HepG2 (cell line): ENCODE measurements around the gene AIP. TPM values are rescaled to one million over a fixed set of nuclear protein-coding genes. Genes with fewer than 3 reads are reported as not detected.

Source experiments
- AHDC1 ChIP-seq: sonication (generic); formaldehyde crosslinking; IDR thresholded peaks from 2 replicates; pipeline ENCODE4 v1.5.1; 2020; ENCODE audit warnings: mild to moderate bottlenecking, missing genetic modification reagents, borderline replicate concordance
- FOXO1 ChIP-seq: sonication (generic); formaldehyde crosslinking; IDR thresholded peaks from 2 replicates; pipeline ENCODE4 v1.4.0; 2020; ENCODE audit warnings: missing genetic modification reagents
- GLI4 ChIP-seq: sonication (generic); formaldehyde crosslinking; IDR thresholded peaks from 2 replicates; pipeline ENCODE4 v1.5.1; 2020; ENCODE audit warnings: missing genetic modification reagents, mild to moderate bottlenecking, moderate library complexity, borderline replicate concordance
- GMEB1 ChIP-seq: sonication (generic); formaldehyde crosslinking; IDR thresholded peaks from 2 replicates; pipeline ENCODE4 v1.5.1; 2020; ENCODE audit warnings: missing genetic modification reagents, mild to moderate bottlenecking, borderline replicate concordance
- GMEB2 ChIP-seq: IDR thresholded peaks from 2 replicates; pipeline ENCODE4 v1.6.1; 2016; ENCODE audit warnings: missing biosample characterization, missing genetic modification reagents, low read depth
- JUNB ChIP-seq: sonication (generic); formaldehyde crosslinking; IDR thresholded peaks from 2 replicates; pipeline ENCODE4 v1.8.0; 2022; ENCODE audit warnings: missing genetic modification reagents, mild to moderate bottlenecking, borderline replicate concordance
- TEAD3 ChIP-seq: optimal IDR thresholded peaks from 2 replicates; pipeline ENCODE3; 2016; ENCODE audit warnings: borderline replicate concordance
- ZNF12 ChIP-seq: sonication (generic); formaldehyde crosslinking; IDR thresholded peaks from 2 replicates; pipeline ENCODE4 v1.5.0; 2020; ENCODE audit warnings: missing genetic modification reagents
- ZNF282 ChIP-seq: fragments of 450-650 bp; IDR thresholded peaks from 2 replicates; pipeline ENCODE4 v1.6.1; 2018; ENCODE audit not compliant: partially characterized antibody
- ZNF567 ChIP-seq: sonication (generic); formaldehyde crosslinking; IDR thresholded peaks from 2 replicates; pipeline ENCODE4 v1.8.1; 2023; ENCODE audit warnings: mild to moderate bottlenecking, missing genetic modification reagents, borderline replicate concordance
- ZNF788 ChIP-seq: sonication (generic); formaldehyde crosslinking; IDR thresholded peaks from 2 replicates; pipeline ENCODE4 v1.5.0; 2020; ENCODE audit warnings: mild to moderate bottlenecking, missing genetic modification reagents, borderline replicate concordance
- polyA plus RNA-seq, 8 experiments: library from polyadenylated mRNA; depleted of rRNA in 3 of 8; stranded (reverse) in 7 of 8; unstranded in 1 of 8; fragments of >200 nt; fragmentation: Illumina TruSeq in 4 of 8; extraction: Trizol in 4 of 8; gene quantifications; 2 replicates each; pipeline versions ENCODE4 v1.2.1 to v1.2.3, GENCODE V29; 2011 to 2016; ENCODE audit warnings: low read depth in 4 of 8, missing spikeins in 1 of 8, mixed read lengths in 1 of 8; ENCODE audit not compliant: insufficient read depth in 1 of 8
- total RNA-seq, 5 experiments: library from RNA; depleted of rRNA; stranded (reverse); fragments of >200 nt; fragmentation: Illumina TruSeq; extraction: Trizol; gene quantifications; 2 replicates each; pipeline ENCODE4 v1.2.3, GENCODE V29; 2016; ENCODE audit warnings: low read depth in 1 of 5
- TF ChIP-seq, protein P1 (sequence below): sonication (generic); formaldehyde crosslinking; IDR thresholded peaks from 2 replicates; pipeline ENCODE4 v1.8.1; 2023; ENCODE audit warnings: mild to moderate bottlenecking, missing genetic modification reagents, borderline replicate concordance
- TF ChIP-seq, protein P2 (sequence below): sonication (generic); formaldehyde crosslinking; IDR thresholded peaks from 2 replicates; pipeline ENCODE4 v1.5.0; 2020; ENCODE audit warnings: mild to moderate bottlenecking, missing genetic modification reagents
- TF ChIP-seq, protein P3 (sequence below): sonication (generic); formaldehyde crosslinking; IDR thresholded peaks from 2 replicates; pipeline ENCODE4 v1.5.1; 2020; ENCODE audit warnings: mild to moderate bottlenecking, missing genetic modification reagents, moderate library complexity

Gene AIP
- total and polyA plus RNA-seq, 2 of the 13 experiments (the other 11 are each of a cell fraction or from before 2014, with no cell fraction given) = 51.8 to 110 TPM

DNA sequence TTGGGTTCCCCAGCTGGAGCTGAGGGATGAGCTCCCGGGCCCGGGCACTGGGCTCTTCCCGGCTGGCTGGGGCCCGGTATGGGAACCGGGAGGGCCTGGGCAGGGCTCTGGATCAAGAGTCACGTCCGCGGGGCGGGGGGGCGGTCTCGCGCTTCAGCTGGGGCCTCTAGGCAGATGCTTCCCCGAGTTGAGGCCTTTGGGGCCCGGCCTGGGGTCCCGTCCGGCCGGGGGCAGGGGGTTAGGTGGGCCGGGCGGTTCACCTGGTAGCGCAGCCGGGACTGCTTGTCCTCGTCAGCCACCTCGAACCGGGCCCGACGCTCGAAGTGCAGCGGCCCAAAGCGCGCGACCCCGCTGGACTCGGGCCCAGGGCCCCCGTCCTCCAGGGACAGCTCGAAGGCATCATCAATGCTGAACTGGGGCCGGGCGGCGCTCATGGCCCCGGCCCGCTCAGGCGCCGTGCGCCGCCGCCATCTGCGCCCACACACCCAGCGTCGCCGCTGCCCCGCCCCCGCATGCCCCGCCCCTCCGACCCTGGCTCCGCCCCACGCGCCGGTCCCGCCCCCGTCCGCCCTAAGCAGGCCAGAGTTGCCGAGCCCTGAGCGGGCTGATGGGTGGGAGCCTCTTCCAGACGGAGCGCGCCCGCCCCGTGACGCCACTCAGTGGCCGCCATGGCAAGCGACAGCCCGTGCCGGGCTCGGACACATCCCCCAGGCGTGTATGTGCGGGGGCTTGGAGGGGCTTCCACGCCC lies 13.9 kb upstream of the AIP start, which contains the start of gene TMEM134 (continued):
- TF ChIP-seq, protein P1, sequence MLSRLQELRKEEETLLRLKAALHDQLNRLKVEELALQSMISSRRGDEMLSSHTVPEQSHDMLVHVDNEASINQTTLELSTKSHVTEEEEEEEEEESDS (CRISPR knock-in tag) = no peak
- no peak for TF ChIP-seq FOXO1 (CRISPR knock-in tag)
- TF ChIP-seq GMEB2 = peak; percentile 63
- TF ChIP-seq ZNF12 (CRISPR knock-in tag) = 0 out of 2 replicates have a peak, but pooled peaks have one; percentile 24
- TF ChIP-seq AHDC1 (CRISPR knock-in tag) = no peak; the same call in 1 of the 2 replicates
- TF ChIP-seq ZNF788 (CRISPR knock-in tag) = peak; percentile 83; the same call in 1 of the 2 replicates
- TF ChIP-seq, protein P2, sequence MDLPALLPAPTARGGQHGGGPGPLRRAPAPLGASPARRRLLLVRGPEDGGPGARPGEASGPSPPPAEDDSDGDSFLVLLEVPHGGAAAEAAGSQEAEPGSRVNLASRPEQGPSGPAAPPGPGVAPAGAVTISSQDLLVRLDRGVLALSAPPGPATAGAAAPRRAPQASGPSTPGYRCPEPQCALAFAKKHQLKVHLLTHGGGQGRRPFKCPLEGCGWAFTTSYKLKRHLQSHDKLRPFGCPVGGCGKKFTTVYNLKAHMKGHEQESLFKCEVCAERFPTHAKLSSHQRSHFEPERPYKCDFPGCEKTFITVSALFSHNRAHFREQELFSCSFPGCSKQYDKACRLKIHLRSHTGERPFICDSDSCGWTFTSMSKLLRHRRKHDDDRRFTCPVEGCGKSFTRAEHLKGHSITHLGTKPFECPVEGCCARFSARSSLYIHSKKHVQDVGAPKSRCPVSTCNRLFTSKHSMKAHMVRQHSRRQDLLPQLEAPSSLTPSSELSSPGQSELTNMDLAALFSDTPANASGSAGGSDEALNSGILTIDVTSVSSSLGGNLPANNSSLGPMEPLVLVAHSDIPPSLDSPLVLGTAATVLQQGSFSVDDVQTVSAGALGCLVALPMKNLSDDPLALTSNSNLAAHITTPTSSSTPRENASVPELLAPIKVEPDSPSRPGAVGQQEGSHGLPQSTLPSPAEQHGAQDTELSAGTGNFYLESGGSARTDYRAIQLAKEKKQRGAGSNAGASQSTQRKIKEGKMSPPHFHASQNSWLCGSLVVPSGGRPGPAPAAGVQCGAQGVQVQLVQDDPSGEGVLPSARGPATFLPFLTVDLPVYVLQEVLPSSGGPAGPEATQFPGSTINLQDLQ (CRISPR knock-in tag) = peak; percentile 44; the same call in 1 of the 2 replicates
- TF ChIP-seq JUNB (CRISPR knock-in tag) = no peak
- no peak for TF ChIP-seq ZNF567 (CRISPR knock-in tag)
- TF ChIP-seq TEAD3 (CRISPR knock-in tag) = peak; percentile 65
- TF ChIP-seq GLI4 (CRISPR knock-in tag) = no peak
- TF ChIP-seq ZNF282 = no peak
- peak; percentile 79; the same call in 1 of the 2 replicates for TF ChIP-seq GMEB1
- TF ChIP-seq, protein P3, sequence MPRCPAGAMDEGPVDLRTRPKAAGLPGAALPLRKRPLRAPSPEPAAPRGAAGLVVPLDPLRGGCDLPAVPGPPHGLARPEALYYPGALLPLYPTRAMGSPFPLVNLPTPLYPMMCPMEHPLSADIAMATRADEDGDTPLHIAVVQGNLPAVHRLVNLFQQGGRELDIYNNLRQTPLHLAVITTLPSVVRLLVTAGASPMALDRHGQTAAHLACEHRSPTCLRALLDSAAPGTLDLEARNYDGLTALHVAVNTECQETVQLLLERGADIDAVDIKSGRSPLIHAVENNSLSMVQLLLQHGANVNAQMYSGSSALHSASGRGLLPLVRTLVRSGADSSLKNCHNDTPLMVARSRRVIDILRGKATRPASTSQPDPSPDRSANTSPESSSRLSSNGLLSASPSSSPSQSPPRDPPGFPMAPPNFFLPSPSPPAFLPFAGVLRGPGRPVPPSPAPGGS (CRISPR knock-in tag) = 0 out of 2 replicates have a peak, but pooled peaks have one; percentile 60
